ENCODE data around the gene TAF8.

DNA sequence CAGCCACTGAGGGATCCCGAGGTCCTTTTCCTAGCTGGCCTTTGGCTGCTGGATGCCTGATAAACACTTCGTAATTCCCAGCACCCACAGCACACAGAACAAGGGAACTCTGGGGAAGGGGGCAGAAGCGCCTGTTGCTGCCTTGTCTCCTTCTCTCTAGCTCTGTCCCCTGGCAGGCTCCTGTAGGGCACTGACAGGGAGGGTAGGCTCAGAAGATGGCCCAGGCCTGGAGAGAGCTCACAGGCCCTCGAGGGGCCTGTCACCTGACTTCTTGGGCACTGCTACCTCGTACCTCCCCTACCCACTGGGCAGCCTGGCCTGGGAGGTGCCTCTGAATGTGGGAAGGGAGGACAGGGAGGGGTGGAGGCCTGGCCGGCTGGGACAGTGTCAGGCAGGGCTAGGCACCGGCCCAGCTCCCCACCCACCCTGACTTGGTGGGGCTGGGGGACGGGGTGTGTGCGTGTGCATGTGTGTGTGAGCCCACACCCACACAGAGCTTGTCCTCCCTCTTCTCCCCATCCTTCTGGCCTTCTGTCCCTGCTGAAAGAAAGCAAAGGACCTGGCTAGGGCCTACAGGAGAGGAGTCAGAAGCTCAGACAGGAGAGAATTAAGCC lies 74.0 kb downstream of the TAF8 start:
- TF ChIP-seq, protein P1, sequence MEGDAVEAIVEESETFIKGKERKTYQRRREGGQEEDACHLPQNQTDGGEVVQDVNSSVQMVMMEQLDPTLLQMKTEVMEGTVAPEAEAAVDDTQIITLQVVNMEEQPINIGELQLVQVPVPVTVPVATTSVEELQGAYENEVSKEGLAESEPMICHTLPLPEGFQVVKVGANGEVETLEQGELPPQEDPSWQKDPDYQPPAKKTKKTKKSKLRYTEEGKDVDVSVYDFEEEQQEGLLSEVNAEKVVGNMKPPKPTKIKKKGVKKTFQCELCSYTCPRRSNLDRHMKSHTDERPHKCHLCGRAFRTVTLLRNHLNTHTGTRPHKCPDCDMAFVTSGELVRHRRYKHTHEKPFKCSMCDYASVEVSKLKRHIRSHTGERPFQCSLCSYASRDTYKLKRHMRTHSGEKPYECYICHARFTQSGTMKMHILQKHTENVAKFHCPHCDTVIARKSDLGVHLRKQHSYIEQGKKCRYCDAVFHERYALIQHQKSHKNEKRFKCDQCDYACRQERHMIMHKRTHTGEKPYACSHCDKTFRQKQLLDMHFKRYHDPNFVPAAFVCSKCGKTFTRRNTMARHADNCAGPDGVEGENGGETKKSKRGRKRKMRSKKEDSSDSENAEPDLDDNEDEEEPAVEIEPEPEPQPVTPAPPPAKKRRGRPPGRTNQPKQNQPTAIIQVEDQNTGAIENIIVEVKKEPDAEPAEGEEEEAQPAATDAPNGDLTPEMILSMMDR (IDR thresholded peaks at IDR 0.05): no peak
- TF ChIP-seq POLR2A (IDR thresholded peaks at IDR 0.05): no peak

Measured in esophagus squamous epithelium (tissue), 4 donors.